Heart right ventricle (tissue), 16 donors: Measurements from ENCODE around the gene ZNF362. TPM values are rescaled to one million over a fixed set of nuclear protein-coding genes. Genes with fewer than 3 reads are reported as not detected.

Experiments used
- ATAC-seq, 8 donors: fragments of 200-7000 bp; cut with Tn5 transposase; one replicate each; pipeline ENCODE4 v1.9.1; 2020; ENCODE audit warnings: mild to moderate bottlenecking in 8 of 8, moderate library complexity in 8 of 8, moderate number of reproducible peaks in 1 of 8
- DNase-seq, 2 donors: peaks; one replicate each; pipeline ENCODE4 v3.0.0-alpha.2; 2020
- H3K27ac ChIP-seq, 10 donors: fragments of 200-600 bp; sonication (generic) in 2 of 10; one replicate each; pipeline versions ENCODE4 v1.5.0 to v1.8.0; 2020 to 2022; ENCODE audit warnings: mild to moderate bottlenecking in 3 of 10
- H3K27me3 ChIP-seq, 7 donors: fragments of 200-600 bp; one replicate each; pipeline ENCODE4 v1.8.0; 2021 to 2022; ENCODE audit warnings: mild to moderate bottlenecking in 2 of 7
- H3K36me3 ChIP-seq, 9 donors: fragments of 200-600 bp; sonication (generic) in 1 of 9; one replicate each; pipeline versions ENCODE4 v1.5.0 to v1.8.0; 2020 to 2022; ENCODE audit warnings: mild to moderate bottlenecking in 2 of 9
- H3K4me1 ChIP-seq, 9 donors: fragments of 200-600 bp; sonication (generic) in 1 of 9; one replicate each; pipeline versions ENCODE4 v1.5.0 to v1.8.0; 2020 to 2022; ENCODE audit warnings: mild to moderate bottlenecking in 4 of 9
- H3K4me3 ChIP-seq, 10 donors: fragments of 200-600 bp; sonication (generic) in 2 of 10; one replicate each; pipeline versions ENCODE4 v1.5.0 to v1.8.0; 2020 to 2022; ENCODE audit warnings: mild to moderate bottlenecking in 7 of 10, moderate library complexity in 2 of 10
- H3K9me3 ChIP-seq, 11 donors: fragments of 200-600 bp in 10 of 11; sonication (generic) in 2 of 11; one replicate each; pipeline versions ENCODE4 v1.5.0 to v1.8.0; 2013 to 2022; ENCODE audit warnings: mild to moderate bottlenecking in 2 of 11, control low read depth in 1 of 11, moderate library complexity in 1 of 11
- WGBS, 2 donors: extraction: QIAGEN DNeasy Blood & Tissue Kit; methylation state at CpG; one replicate each; pipeline ENCODE4 v1.1.7; 2013; ENCODE audit warnings: inconsistent platforms in 1 of 2; 5-methylcytosine and 5-hydroxymethylcytosine counted together
- intact Hi-C, 10 donors: fragments of 100-400 bp; cut with DNase I; formaldehyde crosslinking; loops; one replicate each; pipeline versions ENCODE4 v1.11.1 to v1.14.2; 2022
- polyA plus RNA-seq, 2 donors: library from polyadenylated mRNA; stranded (reverse); fragments of 200-250 nt; gene quantifications; one replicate each; pipeline ENCODE4 v1.2.3, GENCODE V29; 2013
- total RNA-seq, 10 donors: library from RNA; stranded (reverse); fragmentation: NEBNext Ultra II Directional in 3 of 10; extraction: Animal tissue kit (Norgen Biotek cat#: 25700) in 3 of 10; gene quantifications; one replicate each; pipeline versions ENCODE4 v1.2.1 to v1.2.4, GENCODE V29; 2021 to 2023
- TF ChIP-seq, protein P1 (sequence below), 9 donors: fragments of 200-600 bp; sonication (generic) in 2 of 9; IDR thresholded peaks; one replicate each; pipeline versions ENCODE4 v1.5.0 to v1.8.0; 2021 to 2022; ENCODE audit warnings: antibody characterized with exemption in 9 of 9, mild to moderate bottlenecking in 5 of 9, moderate library complexity in 1 of 9
- donor health status: Arrhythmogenic right ventricular cardiomyopathy.
- donor health status: ischemic (EF 13 %, LVEDD 7.1; RV severe dilation, severe dysfunction).
- donor health status: healthy with polysubstance abuse.
- donor health status: DM: no; HTN: yes; CAD: no.
- donor health status: DM: no; HTN: no; CAD: no.
- donor health status: ischemic (EF 25% LVEDD 6.9; RV normal size, moderate dysfunction).
- donor health status: ischemic (EF 25% LVEDD 5.7; RV mildly dilated, moderate dysfunction).
- donor health status: healthy.
- donor health status: DM: yes; HTN: yes; CAD: no.
- donor health status: Ischemic cardiomyopathy.
- donor health status: ischemic (EF 35%, LVEDD 5.7; RV mildly dilated, moderate dysfunction).
- donor health status: nonischemic (EF 11% LVEDD 7.7; RV severe dilation, severe dysfunction).
- donor health status: DM: yes; HTN: yes; CAD: no.
- donor health status: PGD.
- donor health status: ischemic (EF 29% LVEDD 5.4; RV normal size, mild dysfunction).
- donor health status: nonischemic (EF 23%, LVEDD 6.1; RV moderate dilation, normal function).

ZNF362 gene
- total and polyA plus RNA-seq, 12 donors: 9.1 to 39.2 (median 31.3) TPM

DNA sequence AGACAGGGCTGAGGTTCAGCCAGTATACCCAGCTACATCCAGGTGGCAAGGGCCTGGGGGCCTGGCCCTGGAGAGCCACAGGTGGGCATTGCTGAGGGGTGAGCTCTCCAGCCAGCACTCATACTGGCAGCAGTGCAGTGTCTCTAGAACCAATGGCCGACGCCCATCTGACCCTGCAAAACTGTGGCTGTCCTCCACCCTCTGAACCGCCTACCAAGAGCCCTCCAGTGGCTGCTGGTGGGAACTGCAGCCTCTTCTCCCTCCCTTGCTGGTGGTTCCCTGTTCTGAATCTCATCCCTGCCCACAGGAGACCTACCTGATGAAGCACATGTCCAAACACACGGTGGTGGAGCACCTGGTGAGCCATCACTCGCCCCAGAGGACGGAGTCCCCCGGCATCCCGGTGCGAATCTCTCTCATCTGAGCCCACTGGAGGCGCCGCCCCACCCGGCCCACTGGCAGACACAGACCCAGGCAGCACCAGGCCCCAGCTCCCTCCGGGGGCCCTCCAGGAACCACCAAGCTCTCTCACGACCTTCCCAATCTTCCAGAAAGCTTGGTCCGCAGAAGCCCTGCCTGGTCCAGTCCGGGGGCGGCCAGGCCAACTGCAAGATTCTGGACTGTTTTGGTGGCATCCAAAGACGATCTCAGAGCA, 42.5 kb downstream of the ZNF362 start:
- H3K9me3 ChIP-seq: peaks cover 0 to 3% (median 0%) of the 10 kb centered on the region in 11 donors
- intact Hi-C loops: loop anchor here in 9 of 10 donors (1.0 to 10.0 kb wide), 12 partner anchors 49 to 316 kb away; partner anchors contain the start of gene ZSCAN20 (in 1 of the 9)
- TF ChIP-seq, protein P1, sequence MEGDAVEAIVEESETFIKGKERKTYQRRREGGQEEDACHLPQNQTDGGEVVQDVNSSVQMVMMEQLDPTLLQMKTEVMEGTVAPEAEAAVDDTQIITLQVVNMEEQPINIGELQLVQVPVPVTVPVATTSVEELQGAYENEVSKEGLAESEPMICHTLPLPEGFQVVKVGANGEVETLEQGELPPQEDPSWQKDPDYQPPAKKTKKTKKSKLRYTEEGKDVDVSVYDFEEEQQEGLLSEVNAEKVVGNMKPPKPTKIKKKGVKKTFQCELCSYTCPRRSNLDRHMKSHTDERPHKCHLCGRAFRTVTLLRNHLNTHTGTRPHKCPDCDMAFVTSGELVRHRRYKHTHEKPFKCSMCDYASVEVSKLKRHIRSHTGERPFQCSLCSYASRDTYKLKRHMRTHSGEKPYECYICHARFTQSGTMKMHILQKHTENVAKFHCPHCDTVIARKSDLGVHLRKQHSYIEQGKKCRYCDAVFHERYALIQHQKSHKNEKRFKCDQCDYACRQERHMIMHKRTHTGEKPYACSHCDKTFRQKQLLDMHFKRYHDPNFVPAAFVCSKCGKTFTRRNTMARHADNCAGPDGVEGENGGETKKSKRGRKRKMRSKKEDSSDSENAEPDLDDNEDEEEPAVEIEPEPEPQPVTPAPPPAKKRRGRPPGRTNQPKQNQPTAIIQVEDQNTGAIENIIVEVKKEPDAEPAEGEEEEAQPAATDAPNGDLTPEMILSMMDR (IDR thresholded peaks at IDR 0.05): peak; percentile 79 to 96 (median 90)
- no peak overlapping the region for H3K4me3 ChIP-seq
- peak; percentile 72 to 81 for DNase-seq
- ATAC-seq: peak; percentile 57 to 74 (median 71)
- peak overlapping the region in 4 of 10 donors; percentile 16 to 46 (median 32) for H3K27ac ChIP-seq
- WGBS, 2 donors: 69 to 73% methylated on average over 18 of the region's 18 CpGs
- H3K27me3 ChIP-seq: no peaks in the 10 kb centered on the region
- peaks cover 0 to 68% (median 27%) of the 10 kb centered on the region in 9 donors for H3K36me3 ChIP-seq
- H3K4me1 ChIP-seq: peaks cover 0 to 42% (median 27%) of the 10 kb centered on the region in 9 donors

DNA sequence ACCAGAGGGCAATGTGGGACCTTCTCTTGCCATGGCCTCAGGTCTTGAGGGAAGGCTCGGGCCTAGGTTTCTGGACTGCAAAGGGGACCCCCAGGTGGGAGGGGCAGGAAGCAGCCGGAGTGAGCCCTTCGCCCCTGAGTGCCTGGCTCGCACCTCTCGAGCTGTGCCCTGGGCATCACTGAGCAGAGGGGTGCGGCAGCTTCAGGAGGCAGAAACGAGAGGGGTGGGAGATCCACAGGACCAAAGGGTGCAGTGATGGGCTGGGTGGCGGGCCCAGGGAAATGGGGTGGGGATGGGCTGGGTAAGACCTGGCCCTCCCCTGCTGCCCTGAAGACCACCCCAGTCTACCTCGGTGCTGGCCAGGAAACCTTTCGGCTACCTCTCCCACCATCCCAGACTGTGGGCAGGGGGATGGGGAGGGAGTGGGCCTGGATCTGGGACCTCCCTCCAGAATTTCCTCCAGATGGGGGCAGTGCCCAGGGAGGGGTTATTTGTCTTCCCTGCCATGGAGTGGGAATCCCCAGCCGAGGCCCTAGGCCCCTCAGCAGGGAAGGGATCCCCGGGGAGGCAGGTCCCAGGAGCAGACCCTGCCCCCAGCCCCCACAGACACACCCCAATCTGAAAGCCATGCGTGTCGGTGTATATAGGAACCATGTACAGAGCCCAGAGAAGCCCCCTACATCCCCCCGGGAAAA, 43.3 kb downstream of the ZNF362 start:
- intact Hi-C loops: loop anchor here in 9 of 10 donors (5.0 to 10.0 kb wide), 12 partner anchors 38 to 315 kb away; partner anchors contain the start of gene ZSCAN20 (in 1 of the 9)
- WGBS, 2 donors: 90 to 92% methylated on average over 15 of the region's 15 CpGs
- peaks cover 0 to 59% (median 27%) of the 10 kb centered on the region in 9 donors for H3K36me3 ChIP-seq
- no peaks in the 10 kb centered on the region for H3K27me3 ChIP-seq
- peaks cover 0 to 3% (median 0%) of the 10 kb centered on the region in 11 donors for H3K9me3 ChIP-seq
- no peak overlapping the region for H3K4me3 ChIP-seq
- ATAC-seq (no peak), DNase-seq (no peak)
- TF ChIP-seq, protein P1 (IDR thresholded peaks at IDR 0.05): no peak
- H3K27ac ChIP-seq: peak overlapping the region in 1 of 10 donors; percentile 8
- peaks cover 0 to 42% (median 27%) of the 10 kb centered on the region in 9 donors for H3K4me1 ChIP-seq

DNA sequence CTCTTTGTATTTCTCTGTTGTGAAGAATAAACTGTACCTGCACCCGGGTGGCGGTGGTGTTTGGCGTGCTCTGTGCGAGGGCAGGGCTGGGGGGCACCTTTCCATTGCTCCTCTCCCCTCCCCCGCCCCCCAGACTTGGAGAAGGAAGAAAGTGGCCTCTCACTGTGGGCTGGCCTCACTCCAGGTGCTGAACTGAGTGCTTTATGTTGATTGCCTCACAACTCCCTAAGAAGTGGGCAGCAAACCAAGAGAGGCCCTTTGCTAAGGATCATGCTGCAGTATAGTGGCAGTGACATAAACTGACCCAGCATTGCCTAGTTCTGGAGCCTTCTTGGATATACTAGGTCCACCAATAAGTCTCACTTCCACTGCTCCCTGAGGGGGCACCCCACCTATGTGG, 44.4 kb downstream of the ZNF362 start:
- Histone ChIP-seq H3K9me3 (peaks cover 0 to 3% (median 0%) of the 10 kb centered on the region in 11 donors), H3K27me3 (no peaks in the 10 kb centered on the region), H3K36me3 (peaks cover 0 to 49% (median 19%) of the 10 kb centered on the region in 9 donors), H3K4me1 (peaks cover 0 to 35% (median 21%) of the 10 kb centered on the region in 9 donors), H3K27ac (no peak overlapping the region), H3K4me3 (no peak overlapping the region)
- ATAC-seq (peak in 2 of 8 donors; percentile 41 to 49), DNase-seq (peak in 1 of 2 donors; percentile 54)
- intact Hi-C loops: loop anchor here in 4 of 10 donors (5.0 to 10.0 kb wide), 4 partner anchors 37 to 312 kb away; no protein-coding TSS in a partner anchor
- WGBS, 2 donors: 62 to 87% methylated on average over 5 of the region's 5 CpGs
- TF ChIP-seq, protein P1 (IDR thresholded peaks at IDR 0.05): no peak
